Motor neuron (in vitro differentiated cells): Measurements from ENCODE around the gene GLYR1. TPM values are rescaled to one million over a fixed set of nuclear protein-coding genes. Genes with fewer than 3 reads are reported as not detected.

Experiments
- ATAC-seq, 8 experiments: fragments of 200-7000 bp; cut with Tn5 transposase; replicated peaks in 6 of 8; 2 replicates each; pipeline ENCODE4 v1.8.0; 2021; ENCODE audit warnings: mild to moderate bottlenecking in 8 of 8, moderate library complexity in 8 of 8
- H3K27ac ChIP-seq, 2 donors: fragments of 250-450 bp; sonication (Bioruptor Pico); 2 replicates each; pipeline ENCODE4 v1.9.0; 2021; ENCODE audit warnings: antibody characterized with exemption in 2 of 2, mild to moderate bottlenecking in 2 of 2, moderate library complexity in 1 of 2
- H3K4me1 ChIP-seq, 2 donors: fragments of 250-450 bp; sonication (Bioruptor Pico); replicated peaks in 1 of 2; 2 replicates each; pipeline ENCODE4 v1.6.1; 2021; ENCODE audit warnings: antibody characterized with exemption in 2 of 2, mild to moderate bottlenecking in 2 of 2, moderate library complexity in 1 of 2
- H3K4me3 ChIP-seq, 5 donors: fragments of 250-450 bp; sonication (Bioruptor Pico); 2 replicates each; pipeline ENCODE4 v1.9.0; 2021; ENCODE audit warnings: antibody characterized with exemption in 5 of 5, mild to moderate bottlenecking in 5 of 5, moderate library complexity in 4 of 5
- WGBS, 10 experiments: fragments of 450-650 bp; shearing (Covaris generic); methylation state at CpG; one replicate each; pipeline ENCODE4 v1.0.0; 2022; 5-methylcytosine and 5-hydroxymethylcytosine counted together
- in situ Hi-C, 9 experiments: fragments of 400-800 bp; cut with MboI; loops; one replicate each; pipeline ENCODE4 v1.15.0; 2021; ENCODE audit warnings: low sequenced_read_pairs in 9 of 9, low pct_unique_long_range_greater_than_20kb in 2 of 9; ENCODE audit not compliant: unreplicated experiment in 9 of 9
- total RNA-seq, 8 experiments: library from RNA; unstranded; fragments of 300-600 nt; gene quantifications; 2 replicates each; pipeline versions ENCODE4 v1.2.3 to v1.2.4, GENCODE V29; 2022

The GLYR1 gene
- total RNA-seq, 8 experiments from 2014 or later, result 36.4 to 101 (median 49.5) TPM

DNA sequence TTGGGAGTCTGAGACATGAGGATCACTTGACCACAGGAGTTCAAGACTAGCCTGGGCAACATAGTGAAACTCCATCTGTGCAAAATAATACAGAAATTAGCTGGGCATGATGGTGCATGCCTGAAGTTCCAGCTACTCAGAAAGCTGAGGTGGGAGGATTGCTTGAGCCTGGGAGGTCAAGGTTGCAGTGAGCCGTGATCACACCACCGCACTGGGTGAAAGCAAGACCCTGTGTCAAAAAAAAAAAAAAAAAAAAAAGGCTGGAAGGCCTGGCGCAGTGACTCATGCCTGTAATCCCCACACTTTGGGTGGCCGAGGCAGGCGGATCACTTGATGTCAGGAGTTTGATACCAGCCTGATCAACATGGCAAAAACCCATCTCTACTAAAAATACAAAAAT lies 8.3 kb upstream of the GLYR1 start:
- ATAC-seq, result no peak
- Histone ChIP-seq H3K27ac (no peak overlapping the region), H3K4me3 (no peak overlapping the region), H3K4me1 (peaks cover 2 to 4% of the 10 kb centered on the region in 2 donors)
- WGBS, 10 experiments, result 80 to 100% (median 100%) methylated on average over 1 to 5 of the region's 5 CpGs; no CpG with 5 or more reads in 2 of the 10 experiments
- in situ Hi-C loops, result no loop called here

DNA sequence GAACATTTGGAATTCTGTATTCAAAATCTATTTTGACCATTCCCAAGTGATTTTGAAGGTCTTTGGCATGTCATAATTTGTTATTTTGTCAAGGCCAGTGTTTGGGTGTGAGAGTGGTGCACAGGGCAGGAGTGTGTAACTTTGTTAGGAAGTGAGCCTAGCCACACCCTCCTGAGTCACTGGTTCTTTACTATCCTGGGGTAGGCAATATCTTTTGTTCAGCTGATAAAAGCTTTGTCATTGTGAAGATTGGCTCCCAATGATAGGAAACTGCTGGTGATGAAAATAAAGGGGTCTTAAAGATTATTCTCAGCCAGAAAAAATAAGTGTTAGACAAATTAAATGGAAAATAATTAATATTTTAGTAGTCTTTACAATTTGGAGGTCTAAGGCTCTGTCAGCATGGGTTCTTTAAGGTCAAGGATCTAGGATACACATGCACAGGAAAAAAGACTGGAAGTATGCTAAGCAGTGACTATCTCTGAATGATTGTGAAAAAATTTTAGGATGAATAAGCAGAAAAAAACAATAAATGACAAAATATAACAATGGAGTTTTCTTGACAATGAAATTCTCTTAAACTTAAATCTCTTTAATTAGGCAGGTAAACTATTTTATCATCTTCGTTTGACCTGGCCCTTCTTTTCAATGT lies 5.3 kb upstream of the GLYR1 start:
- in situ Hi-C loops, result no loop called here
- ATAC-seq, result peak in 3 of 8 experiments; percentile 17 to 40 (median 31)
- Histone ChIP-seq H3K27ac (no peak overlapping the region), H3K4me3 (no peak overlapping the region), H3K4me1 (peaks cover 15 to 24% of the 10 kb centered on the region in 2 donors)
- 20 to 100% (median 83%) methylated on average over 1 of the region's 1 CpG; no CpG with 5 or more reads in 1 of the 10 experiments for WGBS, 10 experiments

DNA sequence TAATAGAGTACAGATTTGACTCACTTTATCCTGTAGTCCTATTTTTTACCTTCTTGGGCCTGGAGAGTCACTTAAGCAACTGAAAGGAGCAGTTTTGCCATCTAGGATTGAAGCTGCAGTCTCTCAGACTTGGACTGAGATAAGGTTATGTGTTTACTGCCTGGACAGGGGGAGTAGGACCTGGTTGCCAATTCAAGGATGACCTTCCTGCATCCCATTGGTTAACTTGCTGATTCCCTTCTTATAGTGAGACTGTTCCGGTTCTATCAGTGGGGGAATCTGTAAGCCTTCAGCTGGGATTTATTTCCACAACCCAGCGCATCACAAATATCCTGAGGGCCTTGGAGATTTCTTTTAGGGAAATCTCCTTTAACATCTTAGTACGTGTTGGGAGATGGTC lies 3.1 kb upstream of the GLYR1 start:
- ATAC-seq, result no peak
- no peak overlapping the region for H3K4me3 ChIP-seq
- peaks cover 20 to 34% of the 10 kb centered on the region in 2 donors for H3K4me1 ChIP-seq
- no peak overlapping the region for H3K27ac ChIP-seq
- in situ Hi-C loops, result no loop called here
- 5 to 100% (median 70%) methylated on average over 1 to 3 of the region's 3 CpGs; no CpG with 5 or more reads in 1 of the 10 experiments for WGBS, 10 experiments

DNA sequence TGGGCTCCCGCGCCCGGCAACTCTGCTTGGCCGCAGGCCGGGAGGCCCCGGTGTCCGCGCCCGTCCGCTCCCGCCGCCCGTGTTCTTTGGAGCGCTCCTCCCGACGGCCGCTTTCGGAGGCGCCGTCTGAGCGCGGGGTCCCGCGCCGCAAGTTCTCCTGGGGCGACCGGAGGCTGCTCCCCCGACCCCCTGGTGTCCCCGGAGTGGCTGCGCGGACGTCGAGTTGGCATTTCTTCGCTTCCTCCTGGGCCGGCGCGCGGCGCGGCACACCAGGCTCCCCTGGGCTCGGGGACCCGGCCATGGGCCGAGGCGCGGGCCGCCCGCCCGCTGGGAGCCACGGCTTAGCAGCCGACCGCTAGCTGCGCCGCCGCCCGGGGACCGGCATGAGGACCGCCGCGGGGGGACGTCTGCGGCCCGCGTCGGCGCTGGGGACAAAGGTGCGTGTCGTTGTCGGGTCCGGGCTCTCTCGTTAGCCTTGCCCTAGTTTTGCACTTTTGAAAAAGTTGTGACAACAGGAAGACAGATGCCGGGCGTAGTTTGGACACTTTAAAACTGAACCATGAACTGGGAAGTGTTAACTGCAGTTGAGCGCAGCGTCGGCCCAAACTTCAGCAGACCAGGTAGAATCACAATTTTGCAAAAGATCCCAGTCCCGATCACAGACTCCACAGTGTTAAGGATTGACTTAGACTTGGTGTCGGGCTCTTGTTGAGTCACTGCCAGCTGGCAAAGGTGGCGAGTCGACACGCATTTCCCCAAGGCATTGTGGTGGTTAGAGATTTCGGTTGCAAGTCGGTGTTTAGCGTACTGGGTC lies 893 bp upstream of the GLYR1 start:
- peak overlapping the region; percentile 61 to 90 for H3K27ac ChIP-seq
- H3K4me1 ChIP-seq, result peaks cover 20 to 34% of the 10 kb centered on the region in 2 donors
- in situ Hi-C loops, result no loop called here
- H3K4me3 ChIP-seq, result peak overlapping the region; percentile 79 to 97 (median 92)
- ATAC-seq, result peak in 4 of 8 experiments; percentile 2 to 10 (median 8)
- WGBS, 10 experiments, result 0 to 3% (median 2%) methylated on average over 1 to 31 of the region's 83 CpGs; no CpG with 5 or more reads in 1 of the 10 experiments

DNA sequence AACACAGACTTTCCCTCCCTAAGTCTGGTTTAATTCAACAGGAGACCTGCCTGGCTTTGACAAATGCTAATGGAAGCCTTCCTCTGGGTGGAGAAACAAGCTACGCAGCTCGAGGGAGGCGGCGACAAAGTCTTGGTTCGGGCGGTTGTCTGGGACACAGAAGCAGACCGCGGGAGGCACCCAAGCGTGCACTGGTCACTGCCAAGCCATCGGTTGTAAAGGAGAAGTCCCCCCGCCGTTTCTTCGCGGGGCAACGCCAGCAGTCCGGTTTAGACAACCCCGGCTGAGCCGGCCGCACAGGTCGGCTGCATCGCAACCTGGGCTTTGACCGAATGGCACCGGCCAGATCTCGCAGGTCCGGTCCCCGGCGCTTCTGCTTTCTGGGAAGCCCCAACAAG lies 586 bp downstream of the GLYR1 start:
- WGBS, 10 experiments, result 0 to 10% (median 0%) methylated on average over 1 to 6 of the region's 27 CpGs; no CpG with 5 or more reads in 3 of the 10 experiments
- H3K4me1 ChIP-seq, result peaks cover 16 to 32% of the 10 kb centered on the region in 2 donors
- peak overlapping the region; percentile 79 to 97 (median 92) for H3K4me3 ChIP-seq
- in situ Hi-C loops, result no loop called here
- peak; percentile 0 to 45 (median 16) for ATAC-seq
- peak overlapping the region; percentile 94 to 98 for H3K27ac ChIP-seq

DNA sequence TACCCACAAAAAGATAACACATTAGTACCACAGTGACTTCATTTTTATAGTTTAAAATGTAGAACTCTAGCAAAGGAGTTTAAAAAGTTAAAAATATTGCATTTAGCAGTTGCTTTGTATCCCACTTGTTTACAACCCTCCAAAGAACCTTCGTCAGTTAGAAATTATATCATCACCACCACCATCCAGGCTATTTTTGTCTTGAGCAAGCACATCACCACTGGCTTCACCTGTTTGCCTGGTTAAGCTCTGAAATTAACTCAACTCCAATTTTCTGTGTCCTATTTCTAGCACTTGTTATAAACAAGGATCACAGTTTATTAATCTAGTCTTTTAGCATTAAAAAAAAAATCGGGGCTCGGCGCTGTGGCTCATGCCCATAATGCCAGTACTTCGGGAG lies 6.1 kb downstream of the GLYR1 start:
- H3K4me1 ChIP-seq, result peaks cover 3 to 7% of the 10 kb centered on the region in 2 donors
- in situ Hi-C loops, result no loop called here
- no peak overlapping the region for H3K27ac ChIP-seq
- 0 to 100% (median 75%) methylated on average over 1 to 5 of the region's 5 CpGs; no CpG with 5 or more reads in 1 of the 10 experiments for WGBS, 10 experiments
- ATAC-seq, result no peak
- H3K4me3 ChIP-seq, result no peak overlapping the region

DNA sequence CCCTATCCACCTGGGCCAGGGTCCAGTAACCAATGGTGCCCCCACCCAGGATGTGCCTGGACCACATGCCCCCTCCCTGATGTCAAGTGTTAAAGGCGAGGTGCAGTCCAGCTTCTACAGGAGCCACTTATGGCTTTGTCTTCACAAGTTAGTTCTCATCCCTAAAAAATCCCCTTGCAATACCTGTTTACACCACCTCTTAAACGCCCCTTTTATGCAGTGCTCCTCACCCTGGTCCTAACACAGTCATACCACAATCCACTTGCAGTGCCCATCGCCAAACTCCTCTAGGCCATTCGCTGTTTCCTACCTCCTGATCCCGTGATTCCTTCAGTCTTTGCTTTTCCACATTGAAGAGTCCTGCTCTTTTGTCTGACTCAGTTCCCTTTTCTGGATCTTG lies 7.1 kb downstream of the GLYR1 start:
- no peak overlapping the region for H3K4me3 ChIP-seq
- H3K27ac ChIP-seq, result no peak overlapping the region
- in situ Hi-C loops, result no loop called here
- WGBS, 10 experiments, result 67 to 100% (median 90%) methylated on average over 1 to 4 of the region's 5 CpGs; no CpG with 5 or more reads in 3 of the 10 experiments
- no peak for ATAC-seq
- H3K4me1 ChIP-seq, result no peaks in the 10 kb centered on the region

DNA sequence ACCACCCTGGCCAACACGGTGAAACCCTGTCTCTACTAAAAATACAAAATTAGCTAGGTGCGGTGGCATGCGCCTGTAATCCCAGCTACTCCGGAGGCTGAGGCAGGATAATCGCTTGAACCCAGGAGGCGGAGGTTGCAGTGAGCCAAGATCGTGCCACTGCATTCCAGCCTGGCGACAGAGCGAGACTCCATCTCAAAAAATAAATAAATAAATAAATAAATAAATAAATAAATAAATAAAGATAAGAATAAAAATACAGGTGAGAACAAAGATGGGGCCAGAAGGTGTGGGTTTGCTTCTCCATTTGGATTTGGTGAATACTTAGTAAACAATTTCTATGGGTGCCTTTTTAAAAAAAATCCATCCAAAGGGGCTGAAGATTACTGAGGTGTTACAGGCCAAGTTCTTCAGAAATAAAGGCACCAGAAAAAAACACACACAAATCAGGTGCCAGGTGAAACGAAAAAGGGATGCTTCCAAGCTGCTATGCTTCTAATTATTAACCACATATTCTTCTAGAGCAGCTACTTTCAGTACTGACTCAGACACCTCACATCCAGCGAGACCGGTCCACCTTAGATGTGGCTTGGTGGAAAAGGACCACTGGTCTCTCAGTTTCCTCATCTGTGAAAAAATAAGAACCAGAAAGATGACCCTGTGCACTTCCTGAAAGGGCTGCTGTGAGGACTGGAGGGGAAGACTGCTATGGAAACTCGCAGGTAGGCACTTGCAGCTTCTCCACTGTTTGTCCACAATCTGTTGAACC lies 9.2 kb downstream of the GLYR1 start:
- no peak overlapping the region for H3K27ac ChIP-seq
- H3K4me3 ChIP-seq, result no peak overlapping the region
- in situ Hi-C loops, result no loop called here
- 60 to 100% (median 91%) methylated on average over 1 to 12 of the region's 13 CpGs for WGBS, 10 experiments
- ATAC-seq, result no peak
- peaks cover 0 to 3% of the 10 kb centered on the region in 2 donors for H3K4me1 ChIP-seq

DNA sequence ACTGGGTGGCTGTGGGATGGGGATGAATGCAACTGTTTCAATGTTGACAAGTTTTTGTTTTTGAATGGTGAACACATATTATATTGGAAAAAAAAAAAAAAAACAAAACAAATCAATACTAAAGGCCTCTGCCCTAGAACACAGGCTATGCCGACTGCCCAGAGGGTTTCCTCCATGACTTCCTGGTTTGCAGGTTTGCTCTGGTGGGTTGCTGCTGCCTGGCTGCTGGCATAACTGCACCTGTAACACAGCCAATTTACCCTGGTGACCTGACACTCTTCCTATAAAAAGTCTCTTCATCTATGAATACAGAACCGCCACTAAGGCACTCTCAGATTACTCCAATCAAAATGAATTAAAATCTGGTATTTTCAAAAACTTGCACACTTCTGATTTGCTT lies 10.4 kb downstream of the GLYR1 start:
- Histone ChIP-seq H3K4me3 (no peak overlapping the region), H3K4me1 (peaks cover 0 to 3% of the 10 kb centered on the region in 2 donors), H3K27ac (no peak overlapping the region)
- in situ Hi-C loops, result no loop called here
- WGBS, 10 experiments, result 82 to 100% (median 100%) methylated on average over 1 to 2 of the region's 2 CpGs; no CpG with 5 or more reads in 3 of the 10 experiments
- ATAC-seq, result no peak

DNA sequence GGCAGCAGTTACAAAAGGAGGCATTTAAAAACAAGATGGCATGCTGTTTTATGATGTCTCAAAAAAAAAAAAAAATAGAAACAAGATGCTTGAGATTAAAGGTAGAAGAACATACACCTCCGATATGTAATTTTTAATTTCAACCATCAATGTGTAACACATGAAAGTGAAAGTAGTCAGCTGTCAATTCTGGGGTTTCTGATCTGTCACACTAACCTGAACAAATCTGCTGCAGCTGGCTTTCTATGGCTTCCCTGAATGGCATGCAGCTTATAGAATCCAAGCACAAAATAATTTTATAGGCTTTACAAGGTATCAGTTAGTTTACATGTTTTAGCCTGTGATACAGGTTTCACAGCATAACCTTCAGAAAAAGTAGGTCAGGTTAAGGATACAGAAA lies 13.5 kb downstream of the GLYR1 start:
- ATAC-seq, result no peak
- in situ Hi-C loops, result no loop called here
- H3K4me3 ChIP-seq, result no peak overlapping the region
- no peak overlapping the region for H3K27ac ChIP-seq
- peaks cover 0 to 3% of the 10 kb centered on the region in 2 donors for H3K4me1 ChIP-seq
- WGBS, 10 experiments, result 60 to 100% (median 100%) methylated on average over 1 of the region's 1 CpG; no CpG with 5 or more reads in 1 of the 10 experiments

DNA sequence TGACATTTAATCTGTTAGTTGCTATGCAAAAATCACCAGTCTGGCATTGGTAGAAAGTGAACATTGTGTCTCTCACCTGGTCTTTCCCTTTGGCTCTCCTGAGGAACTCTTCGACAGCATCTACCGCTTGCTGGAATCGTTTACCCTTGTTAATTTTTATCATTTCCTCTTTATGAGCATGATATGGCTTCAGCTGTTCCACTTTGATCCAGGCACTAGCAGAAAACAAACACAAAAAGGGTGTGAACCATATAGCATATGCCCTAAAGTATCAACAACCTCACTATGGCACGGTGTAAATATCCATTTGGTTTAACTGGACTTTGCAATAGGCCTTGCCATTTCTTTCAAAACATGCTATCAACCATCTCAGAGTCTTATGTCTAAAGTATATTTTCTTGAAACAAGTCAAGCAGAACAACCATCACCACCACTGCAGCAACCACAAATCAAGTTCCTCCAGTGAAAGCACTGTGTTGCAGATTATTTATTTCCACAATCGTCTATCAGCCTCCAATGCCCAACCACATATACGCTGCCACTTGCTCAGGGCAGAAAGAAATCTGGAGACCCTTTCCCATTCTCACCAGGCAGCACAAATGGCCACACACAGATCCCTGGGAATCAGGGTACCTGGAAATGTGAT lies 14.3 kb downstream of the GLYR1 start:
- Histone ChIP-seq H3K4me1 (peaks cover 0 to 3% of the 10 kb centered on the region in 2 donors), H3K27ac (no peak overlapping the region), H3K4me3 (no peak overlapping the region)
- WGBS, 10 experiments, result 57 to 100% (median 90%) methylated on average over 1 to 6 of the region's 6 CpGs
- in situ Hi-C loops, result no loop called here
- ATAC-seq, result no peak

DNA sequence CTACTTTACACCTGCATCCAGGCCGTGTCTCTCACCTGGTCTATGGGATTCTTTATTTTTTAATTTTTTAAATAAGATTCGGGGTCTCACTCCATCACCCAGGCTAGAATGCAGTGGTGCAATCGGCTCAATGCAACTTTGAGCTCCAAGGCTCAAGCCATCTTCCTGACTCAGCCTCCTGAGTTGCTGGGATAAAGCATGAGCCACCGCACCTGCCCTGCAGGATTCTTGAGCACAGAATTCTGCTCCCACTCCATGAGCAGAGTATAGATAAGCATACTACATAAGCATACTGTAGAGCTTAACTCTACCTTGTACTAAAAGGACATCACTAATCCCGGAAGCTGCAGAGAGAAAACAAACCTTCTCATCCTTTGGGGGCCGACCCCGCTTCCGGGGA lies 15.5 kb downstream of the GLYR1 start:
- Histone ChIP-seq H3K27ac (no peak overlapping the region), H3K4me1 (peaks cover 0 to 3% of the 10 kb centered on the region in 2 donors), H3K4me3 (no peak overlapping the region)
- ATAC-seq, result no peak
- WGBS, 10 experiments, result 94 to 100% (median 100%) methylated on average over 1 to 6 of the region's 8 CpGs; no CpG with 5 or more reads in 3 of the 10 experiments
- in situ Hi-C loops, result no loop called here
